OCI-LY3 (cell line): ENCODE data around the gene SULT1A1.
A peak's percentile ranks its signal among the peaks of the same experiment; 100 is the strongest.
"Not testable (repeated sequence)": the region's sequence is repeated elsewhere in the genome, so short reads cannot be mapped to it uniquely, and the experiment has no call there.

Experiments
- H2AFZ ChIP-seq: fragments of 200-600, 300-600 bp; shearing (Covaris generic); 2 replicates; pipeline ENCODE4 v1.6.0; 2014; ENCODE audit warnings: antibody characterized with exemption, low read depth, low read length
- H3K27ac ChIP-seq: fragments of 200-600, 300-600 bp; sonication (generic); 2 replicates; pipeline ENCODE4 v1.5.1; 2014; ENCODE audit warnings: mild to moderate bottlenecking, low read length, moderate library complexity, mixed read lengths
- H3K27me3 ChIP-seq: fragments of 200-600, 300-600 bp; sonication (generic); 2 replicates; pipeline ENCODE4 v1.6.1; 2014; ENCODE audit warnings: low read depth, low read length, mixed read lengths
- H3K36me3 ChIP-seq: fragments of 200-600, 300-600 bp; sonication (generic); replicated peaks from 2 replicates; pipeline ENCODE3; 2014; ENCODE audit warnings: low read depth, low read length, mixed read lengths
- H3K4me1 ChIP-seq: fragments of 300-600, 200-600 bp; sonication (generic); 2 replicates; pipeline ENCODE4 v1.6.1; 2014; ENCODE audit warnings: low read length, mixed read lengths
- H3K4me2 ChIP-seq: fragments of 200-600, 300-600 bp; sonication (generic); 2 replicates; pipeline ENCODE4 v1.6.1; 2014; ENCODE audit warnings: low read length, mixed read lengths
- H3K4me3 ChIP-seq: fragments of 300-600, 200-600 bp; sonication (generic); 2 replicates; pipeline ENCODE4 v1.5.1; 2014; ENCODE audit warnings: antibody characterized with exemption, mild to moderate bottlenecking, low read length, moderate library complexity
- H3K79me2 ChIP-seq: fragments of 300-600, 200-600 bp; shearing (Covaris generic); 2 replicates; pipeline ENCODE4 v1.6.1; 2014; ENCODE audit warnings: mild to moderate bottlenecking, low read length, mixed read lengths
- H3K9ac ChIP-seq: fragments of 300-600, 200-600 bp; shearing (Covaris generic); 2 replicates; pipeline ENCODE4 v1.6.0; 2014; ENCODE audit warnings: mild to moderate bottlenecking, low read length, moderate library complexity
- H3K9me3 ChIP-seq: fragments of 200-600, 300-600 bp; shearing (Covaris generic); 2 replicates; pipeline ENCODE4 v1.6.1; 2014; ENCODE audit warnings: low read length, mixed read lengths; ENCODE audit not compliant: insufficient read depth
- H4K20me1 ChIP-seq: fragments of 200-600, 300-600 bp; sonication (generic); 2 replicates; pipeline ENCODE4 v1.6.1; 2016; ENCODE audit warnings: low read length, mixed read lengths; ENCODE audit not compliant: insufficient read depth
- CTCF ChIP-seq: fragments of 200-600, 300-600 bp; sonication (generic); IDR thresholded peaks from 2 replicates; pipeline ENCODE4 v1.5.1; 2014; ENCODE audit warnings: antibody characterized with exemption, low read length, low read depth
- EZH2phosphoT487 ChIP-seq: fragments of 200-600 bp; shearing (Covaris generic); IDR thresholded peaks from 2 replicates; pipeline ENCODE4 v1.6.1; 2018; ENCODE audit warnings: antibody characterized with exemption, mixed run types, low read depth

The SULT1A1 gene

GRCh38 chr16:28609631-28610594 lies at the start of gene SULT1A1:
TSS of gene SULT1A1 (minus strand) at chr16:28610044. CDS start at chr16:28608855, 1,189 bp downstream.
- Histone ChIP-seq H2AFZ (no peak within 1 kb of the TSS), H3K36me3 (no peaks in the 10 kb centered on the region), H3K79me2 (no peaks in the 10 kb centered on the region), H3K27me3 (no peaks in the 10 kb centered on the region), H4K20me1 (no peaks in the 10 kb centered on the region), H3K27ac (no peak within 1 kb of the TSS), H3K4me2 (no peak within 1 kb of the TSS), H3K9me3 (no peaks in the 10 kb centered on the region), H3K9ac (no peak within 1 kb of the TSS), H3K4me3 (no peak within 1 kb of the TSS), H3K4me1 (no peaks in the 10 kb centered on the region)
- no peak for TF ChIP-seq CTCF
- no peak for TF ChIP-seq EZH2phosphoT487

DNA sequence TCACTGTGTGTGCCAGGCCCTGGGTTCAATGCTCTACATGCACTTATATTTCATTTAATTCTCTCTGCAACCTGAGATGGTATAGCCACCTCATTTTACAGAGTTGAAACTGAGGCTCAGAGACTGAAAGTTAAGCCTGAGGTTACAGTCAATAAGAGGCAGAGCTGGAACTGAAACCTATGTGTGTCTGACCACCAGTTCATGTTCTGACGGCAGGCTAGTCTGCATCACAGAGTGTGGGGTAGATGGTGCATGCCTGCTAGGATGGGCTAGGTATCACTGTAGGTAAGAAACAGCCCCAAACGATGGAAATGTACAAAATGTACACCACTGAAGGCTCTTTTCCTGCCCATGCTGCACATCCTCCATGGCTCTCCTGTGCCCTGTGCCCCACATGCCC lies 30.1 kb upstream of the SULT1A1 start:
- not testable (repeated sequence) for H3K9ac ChIP-seq, H3K36me3 ChIP-seq, H3K27me3 ChIP-seq, H2AFZ ChIP-seq, H3K27ac ChIP-seq, H3K79me2 ChIP-seq, H3K9me3 ChIP-seq, H4K20me1 ChIP-seq
- Histone ChIP-seq H3K4me3 (peak overlapping the region; percentile 34; the same call in 1 of the 2 replicates), H3K4me1 (peaks cover 15% of the 10 kb centered on the region), H3K4me2 (peak overlapping the region; percentile 56)

DNA sequence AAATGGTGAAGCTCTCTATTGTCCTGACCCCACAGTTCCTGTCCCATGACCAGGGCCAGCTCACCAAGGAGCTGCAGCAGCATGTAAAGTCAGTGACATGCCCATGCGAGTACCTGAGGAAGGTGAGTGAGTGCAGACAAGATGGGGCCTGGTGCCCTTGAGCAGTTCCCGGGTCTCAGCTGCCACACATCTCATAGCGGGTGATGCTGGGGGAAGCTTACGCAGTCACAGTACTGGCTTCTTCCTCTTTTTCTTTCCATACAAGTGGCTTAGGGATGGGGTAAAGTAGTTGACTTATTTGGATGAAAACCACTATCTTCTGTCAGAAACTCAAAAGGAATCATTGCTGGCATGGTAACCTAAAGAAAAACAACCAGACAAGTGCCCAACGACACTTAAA lies 28.5 kb upstream of the SULT1A1 start:
- H3K79me2 ChIP-seq, H3K36me3 ChIP-seq, H3K27me3 ChIP-seq, H3K9me3 ChIP-seq, H4K20me1 ChIP-seq, H2AFZ ChIP-seq, H3K27ac ChIP-seq, H3K9ac ChIP-seq: not testable (repeated sequence)
- Histone ChIP-seq H3K4me1 (peaks cover 15% of the 10 kb centered on the region), H3K4me2 (peak overlapping the region; percentile 61), H3K4me3 (peak overlapping the region; percentile 37; the same call in 1 of the 2 replicates)

- H3K9me3 ChIP-seq, H3K27me3 ChIP-seq, H3K79me2 ChIP-seq, H2AFZ ChIP-seq, H3K36me3 ChIP-seq, H3K9ac ChIP-seq, H4K20me1 ChIP-seq, H3K27ac ChIP-seq: not testable (repeated sequence)
- peak within 1 kb of the TSS; percentile 37; the same call in 1 of the 2 replicates for H3K4me3 ChIP-seq
- H3K4me1 ChIP-seq = peaks cover 15% of the 10 kb centered on the region
- peak within 1 kb of the TSS; percentile 61 for H3K4me2 ChIP-seq
Measured at GRCh38 chr16:28637765-28638164, 27.9 kb upstream of the SULT1A1 start, which contains the start of gene NPIPB8. TSS of gene NPIPB8 (plus strand) at chr16:28638065. CDS start at chr16:28638361, 296 bp downstream.

DNA sequence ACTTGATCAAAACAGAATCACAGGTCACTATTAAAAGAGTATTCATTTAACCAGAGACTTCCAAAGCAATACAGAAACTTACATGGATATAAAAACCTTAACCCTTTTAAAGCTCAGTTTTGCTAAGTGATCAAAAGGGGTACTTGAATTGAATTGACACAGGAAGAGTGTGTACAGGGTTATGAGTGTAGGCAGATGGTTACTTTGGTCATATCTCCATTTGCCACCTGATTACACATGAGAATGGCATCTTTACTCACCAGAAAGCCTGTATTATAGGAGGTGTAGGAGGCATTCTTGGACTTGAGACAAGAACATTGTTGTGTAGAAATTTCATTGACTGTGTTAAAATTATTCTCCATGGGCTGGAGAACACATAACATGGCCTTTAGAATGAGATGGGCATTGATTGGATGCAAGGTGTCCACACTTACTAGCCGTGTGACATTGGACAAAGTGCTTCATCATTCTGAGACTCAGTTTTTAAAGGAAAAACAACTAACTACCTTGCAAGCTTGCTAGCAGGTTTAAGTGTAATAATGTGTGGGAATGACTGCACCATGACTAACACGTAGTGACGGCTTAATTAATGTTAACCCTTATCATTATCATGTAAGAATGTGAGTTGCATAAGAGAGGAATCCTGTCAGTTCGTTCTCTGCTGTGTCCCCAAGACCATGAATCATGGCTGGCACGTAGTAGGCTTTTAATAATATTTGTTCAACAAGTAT lies 26.4 kb upstream of the SULT1A1 start:
- not testable (repeated sequence) for H3K27me3 ChIP-seq, H3K36me3 ChIP-seq, H4K20me1 ChIP-seq, H3K4me3 ChIP-seq, H3K79me2 ChIP-seq, H3K9ac ChIP-seq, H3K9me3 ChIP-seq, H3K27ac ChIP-seq, H3K4me2 ChIP-seq, H2AFZ ChIP-seq
- peaks cover 15% of the 10 kb centered on the region for H3K4me1 ChIP-seq

- H3K4me1 ChIP-seq, H3K4me2 ChIP-seq, H3K9ac ChIP-seq, H4K20me1 ChIP-seq, H3K79me2 ChIP-seq, H3K27ac ChIP-seq, H3K36me3 ChIP-seq, H2AFZ ChIP-seq, H3K4me3 ChIP-seq, H3K9me3 ChIP-seq, H3K27me3 ChIP-seq: not testable (repeated sequence)
Measured at GRCh38 chr16:28630905-28631304, 21.1 kb upstream of the SULT1A1 start.
